Keratinocyte (primary cell): ENCODE measurements around the gene KLHL21. TPM values are rescaled to one million over a fixed set of nuclear protein-coding genes. Genes with fewer than 3 reads are reported as not detected.

Source experiments
- DNase-seq: peaks from one replicate; pipeline ENCODE4 v3.0.0-alpha.2; 2011; ENCODE audit warnings: low read depth, missing footprints, low spot score
- FAIRE-seq: peaks from 2 replicates; lab custom pipeline; 2011; peaks lifted over from hg19 to GRCh38; lab: Jason Lieb, UNC
- H2AFZ ChIP-seq: 2 replicates; pipeline ENCODE4 v1.6.0; 2012; ENCODE audit warnings: low read length, control low read depth, inconsistent platforms; ENCODE audit not compliant: control insufficient read depth
- H3K27ac ChIP-seq: 2 replicates; pipeline ENCODE4 v1.5.1; 2011; ENCODE audit warnings: low read length; ENCODE audit not compliant: control insufficient read depth, insufficient read depth
- H3K27me3 ChIP-seq: 3 replicates; pipeline ENCODE4 v1.6.0; 2011; ENCODE audit warnings: low read length; ENCODE audit not compliant: control insufficient read depth, insufficient read depth; ENCODE audit errors: extremely low read depth
- H3K36me3 ChIP-seq, 2 experiments: 2 replicates in 1 of 2; 3 replicates in 1 of 2; pipeline ENCODE4 v1.5.1; 2011; ENCODE audit warnings: low read length in 2 of 2, mild to moderate bottlenecking in 1 of 2; ENCODE audit not compliant: control insufficient read depth in 2 of 2, insufficient read depth in 2 of 2; ENCODE audit errors: extremely low read depth in 1 of 2
- H3K4me1 ChIP-seq: 3 replicates; pipeline ENCODE4 v1.5.1; 2011; ENCODE audit warnings: low read length; ENCODE audit not compliant: control insufficient read depth, insufficient read depth; ENCODE audit errors: extremely low read depth
- H3K4me2 ChIP-seq: 3 replicates; pipeline ENCODE4 v1.6.0; 2011; ENCODE audit warnings: low read depth, low read length; ENCODE audit not compliant: control insufficient read depth, insufficient read depth; ENCODE audit errors: extremely low read depth
- H3K4me3 ChIP-seq, 3 experiments: fragments of 200-600 bp in 1 of 3; sonication (generic) in 1 of 3; 2 replicates in 2 of 3; 3 replicates in 1 of 3; pipeline ENCODE4 v1.5.1; 2011 to 2016; ENCODE audit warnings: low read length in 3 of 3, mild to moderate bottlenecking in 3 of 3, control low read depth in 2 of 3, inconsistent platforms in 1 of 3, low read depth in 1 of 3, mixed read lengths in 1 of 3, mixed run types in 1 of 3, moderate library complexity in 1 of 3; ENCODE audit not compliant: control insufficient read depth in 2 of 3, insufficient read depth in 2 of 3; ENCODE audit errors: extremely low read depth in 1 of 3
- H3K79me2 ChIP-seq: 2 replicates; pipeline ENCODE4 v1.6.0; 2012; ENCODE audit warnings: low read length; ENCODE audit not compliant: control insufficient read depth, insufficient read depth
- H3K9ac ChIP-seq: 3 replicates; pipeline ENCODE4 v1.6.0; 2011; ENCODE audit warnings: low read length; ENCODE audit not compliant: control insufficient read depth, insufficient read depth; ENCODE audit errors: extremely low read depth
- H3K9me1 ChIP-seq: 3 replicates; pipeline ENCODE4 v1.6.0; 2011; ENCODE audit warnings: low read length; ENCODE audit not compliant: control insufficient read depth, insufficient read depth; ENCODE audit errors: extremely low read depth
- H3K9me3 ChIP-seq: 2 replicates; pipeline ENCODE4 v1.5.1; 2012; ENCODE audit warnings: low read depth, low read length; ENCODE audit not compliant: control insufficient read depth
- H4K20me1 ChIP-seq: 3 replicates; pipeline ENCODE4 v1.6.0; 2011; ENCODE audit warnings: low read length; ENCODE audit not compliant: control insufficient read depth, insufficient read depth; ENCODE audit errors: extremely low read depth
- CTCF ChIP-seq, 3 experiments: IDR thresholded peaks in 1 of 3; conservative IDR thresholded peaks in 1 of 3; optimal IDR thresholded peaks in 1 of 3; 2 replicates in 2 of 3; 3 replicates in 1 of 3; pipeline versions ENCODE3 to v1.5.1; 2011; ENCODE audit warnings: low read length in 3 of 3, mild to moderate bottlenecking in 3 of 3, moderate library complexity in 2 of 3, control low read depth in 1 of 3, inconsistent platforms in 1 of 3; ENCODE audit not compliant: insufficient read depth in 2 of 3; ENCODE audit errors: extremely low read depth in 1 of 3
- EZH2 ChIP-seq: IDR thresholded peaks from one replicate; pipeline ENCODE4 v1.6.1; 2012; ENCODE audit warnings: inconsistent platforms, mild to moderate bottlenecking, low read length, moderate library complexity
- dilution Hi-C: fragments of 300-500 bp; cut with MboI; formaldehyde crosslinking; loops from one replicate; pipeline ENCODE4 v1.7.0; 2020; ENCODE audit warnings: low sequenced_read_pairs; ENCODE audit not compliant: extremely low pct_ligation_motif_present
- polyA plus RNA-seq, 5 experiments: library from polyadenylated mRNA; depleted of rRNA in 3 of 5; stranded (reverse) in 3 of 5; stranded (forward) in 1 of 5; unstranded in 1 of 5; fragments of >200 nt; gene quantifications; 1 replicate in 1 of 5; 2 replicates in 3 of 5; 3 replicates in 1 of 5; pipeline versions ENCODE4 v1.2.1 to v1.2.3, GENCODE V29; 2011 to 2012; ENCODE audit warnings: missing spikeins in 2 of 5, low read depth in 1 of 5, low replicate concordance in 1 of 5

Gene KLHL21
- polyA plus RNA-seq, 1 donor (not counting 4 experiments of a cell fraction or from before 2014, with no cell fraction given) = 24.8 TPM

- H3K27ac ChIP-seq = peak overlapping the region; percentile 100
- H4K20me1 ChIP-seq = peaks cover 53% of the 10 kb centered on the region
- peak overlapping the region; percentile 100 for H3K9ac ChIP-seq
- peaks cover 6% of the 10 kb centered on the region for H3K9me1 ChIP-seq
- TF ChIP-seq EZH2 (no peak), CTCF (optimal IDR thresholded peaks at IDR 0.05 in 1 of 3, IDR thresholded peaks at IDR 0.05 in 1 of 3, conservative IDR thresholded peaks at IDR 0.05 in 1 of 3; ENCODE audit: extremely low read depth in 1 of 3, insufficient read depth in 2 of 3, low read length in 3 of 3) (peak in 2 of 3 experiments; percentile 17 to 28)
- no peak overlapping the region for H2AFZ ChIP-seq
- H3K4me1 ChIP-seq = peaks cover 47% of the 10 kb centered on the region
- peak overlapping the region; percentile 97 to 100 (median 99) for H3K4me3 ChIP-seq
- DNase-seq (no peak), FAIRE-seq (peak; percentile 65)
- no peaks in the 10 kb centered on the region for H3K27me3 ChIP-seq
- dilution Hi-C loops = no loop called here
- peaks cover 34 to 50% of the 10 kb centered on the region in 2 experiments for H3K36me3 ChIP-seq
- peak overlapping the region; percentile 100 for H3K4me2 ChIP-seq
- H3K79me2 ChIP-seq = peaks cover 77% of the 10 kb centered on the region
- no peaks in the 10 kb centered on the region for H3K9me3 ChIP-seq
Observed at GRCh38 chr1:6599141-6599975, 3.3 kb downstream of the KLHL21 start.

GRCh38 chr1:6597777-6598131 is 4.9 kb downstream of the KLHL21 start:
- DNase-seq (no peak), FAIRE-seq (no peak)
- Histone ChIP-seq H3K27ac (peak overlapping the region; percentile 49), H2AFZ (no peak overlapping the region), H3K79me2 (peaks cover 91% of the 10 kb centered on the region), H3K9me1 (peaks cover 6% of the 10 kb centered on the region), H3K9ac (peak overlapping the region; percentile 28), H3K4me2 (peak overlapping the region; percentile 27), H3K4me1 (peaks cover 34% of the 10 kb centered on the region), H3K4me3 (peak overlapping the region in 1 of 3 experiments; percentile 19), H3K27me3 (no peaks in the 10 kb centered on the region), H3K9me3 (no peaks in the 10 kb centered on the region), H4K20me1 (peaks cover 62% of the 10 kb centered on the region), H3K36me3 (peaks cover 48 to 65% of the 10 kb centered on the region in 2 experiments)
- dilution Hi-C loops = no loop called here
- TF ChIP-seq EZH2 (no peak), CTCF (optimal IDR thresholded peaks at IDR 0.05 in 1 of 3, IDR thresholded peaks at IDR 0.05 in 1 of 3, conservative IDR thresholded peaks at IDR 0.05 in 1 of 3; ENCODE audit: extremely low read depth in 1 of 3, insufficient read depth in 2 of 3, low read length in 3 of 3) (no peak)
